ENCODE results near the gene CLCF1.

CLCF1 gene

GRCh38 chr11:67387069-67387468 is 13.7 kb upstream of the CLCF1 start:
- no peak for TF ChIP-seq CTCF (IDR thresholded peaks at IDR 0.05; ENCODE audit: insufficient read depth, low read length, missing control alignments)
- no peak for DNase-seq (ENCODE audit: low read depth, low spot score)
- ChIA-PET POLR2A (interaction anchor here (0.8 kb wide), 1 partner anchor 33 kb away, joined by 3 read pairs; no protein-coding TSS in a partner anchor), CTCF (interaction anchor here (0.9 to 47.5 kb wide), 8 partner anchors 6 to 124 kb away, joined by 3 to 2108 read pairs (median 132); partner anchors contain the start of genes CLCF1, GRK2, POLD4 and PPP1CA)
- no peak overlapping the region for H3K4me3 ChIP-seq (ENCODE audit: low read depth, low read length)

DNA sequence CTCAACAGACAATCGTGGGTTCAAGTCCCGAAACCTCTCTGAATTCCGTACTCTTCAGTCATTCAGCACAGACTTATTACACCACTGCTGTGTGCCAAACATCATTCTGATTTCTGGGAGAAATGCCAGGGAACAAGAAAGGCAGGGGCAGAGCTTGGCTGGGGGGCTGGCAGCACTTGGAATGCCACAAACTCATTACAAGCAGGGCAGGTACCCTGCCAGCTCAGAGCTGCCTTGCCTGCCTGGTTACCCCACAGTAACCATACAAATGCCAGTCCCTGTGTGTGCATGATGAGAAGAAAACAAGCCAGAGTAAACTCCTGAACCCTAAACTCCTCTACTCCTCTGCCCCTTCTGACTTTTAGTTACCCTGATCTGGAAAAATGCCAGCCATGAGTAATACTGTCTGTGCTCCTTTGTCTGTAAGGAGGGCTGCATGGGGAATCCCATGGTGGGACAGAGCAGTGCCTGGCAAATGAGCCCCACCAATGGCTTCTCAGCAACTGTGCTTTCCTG is 11.5 kb upstream of the CLCF1 start:
- ChIA-PET CTCF (interaction anchor here (0.9 to 47.5 kb wide), 6 partner anchors 4 to 122 kb away, joined by 5 to 2108 read pairs (median 238); partner anchors contain the start of genes CLCF1, POLD4, PPP1CA and RAD9A), POLR2A (interaction anchor here (0.6 to 1.3 kb wide), 3 partner anchors 31 to 33 kb away, joined by 3 to 4 read pairs (median 3); partner anchors contain the start of gene POLD4)
- DNase-seq (ENCODE audit: low read depth, low spot score): no peak
- H3K4me3 ChIP-seq (ENCODE audit: low read depth, low read length): no peak overlapping the region
- no peak for TF ChIP-seq CTCF (IDR thresholded peaks at IDR 0.05; ENCODE audit: insufficient read depth, low read length, missing control alignments)

GRCh38 chr11:67382276-67383136 is 9.1 kb upstream of the CLCF1 start:
- no peak overlapping the region for H3K4me3 ChIP-seq (ENCODE audit: low read depth, low read length)
- ChIA-PET POLR2A (interaction anchor here (0.6 to 1.5 kb wide), 9 partner anchors 9 to 84 kb away, joined by 3 to 10 read pairs (median 5); partner anchors contain the start of genes CLCF1, POLD4 and RAD9A), CTCF (interaction anchor here (0.6 to 47.5 kb wide), 28 partner anchors 2 to 327 kb away, joined by 3 to 2108 read pairs (median 4); partner anchors contain the start of genes AIP, ANKRD13D, CDK2AP2 and CLCF1)
- peak; percentile 94 for TF ChIP-seq CTCF (IDR thresholded peaks at IDR 0.05; ENCODE audit: insufficient read depth, low read length, missing control alignments)
- no peak for DNase-seq (ENCODE audit: low read depth, low spot score)

GRCh38 chr11:67381244-67381972 is 8.0 kb upstream of the CLCF1 start:
- TF ChIP-seq CTCF (IDR thresholded peaks at IDR 0.05; ENCODE audit: insufficient read depth, low read length, missing control alignments): no peak
- DNase-seq (ENCODE audit: low read depth, low spot score): no peak
- H3K4me3 ChIP-seq (ENCODE audit: low read depth, low read length): no peak overlapping the region
- CTCF ChIA-PET: interaction anchor here (0.8 to 47.5 kb wide), 21 partner anchors 1 to 325 kb away, joined by 3 to 2108 read pairs (median 8); partner anchors contain the start of genes ANKRD13D, CLCF1, GRK2 and POLD4
- POLR2A ChIA-PET: interaction anchor here (0.7 to 2.9 kb wide), 5 partner anchors 8 to 83 kb away, joined by 3 to 17 read pairs (median 6); partner anchors contain the start of genes CLCF1 and POLD4

- CTCF ChIA-PET: interaction anchor here (1.1 to 47.5 kb wide), 7 partner anchors 2 to 324 kb away, joined by 3 to 2108 read pairs (median 167); partner anchors contain the start of genes CLCF1, GRK2, POLD4 and PPP1CA
- POLR2A ChIA-PET: interaction anchor here (0.6 to 2.9 kb wide), 5 partner anchors 8 to 117 kb away, joined by 3 to 17 read pairs (median 3); partner anchors contain the start of gene POLD4
- no peak for DNase-seq (ENCODE audit: low read depth, low spot score)
- H3K4me3 ChIP-seq (ENCODE audit: low read depth, low read length): no peak overlapping the region
- no peak for TF ChIP-seq CTCF (IDR thresholded peaks at IDR 0.05; ENCODE audit: insufficient read depth, low read length, missing control alignments)
Observed at GRCh38 chr11:67379061-67380058, 6.0 kb upstream of the CLCF1 start.
